ENCODE results near the gene DKC1. TPM values are rescaled to one million over a fixed set of nuclear protein-coding genes. Genes with fewer than 3 reads are reported as not detected.
A peak's percentile ranks its signal among the peaks of the same experiment; 100 is the strongest.

Gene DKC1
- polyA plus RNA-seq, 12 donors = 30.7 to 73.0 (median 39.4) TPM; not detected in 1

DNA sequence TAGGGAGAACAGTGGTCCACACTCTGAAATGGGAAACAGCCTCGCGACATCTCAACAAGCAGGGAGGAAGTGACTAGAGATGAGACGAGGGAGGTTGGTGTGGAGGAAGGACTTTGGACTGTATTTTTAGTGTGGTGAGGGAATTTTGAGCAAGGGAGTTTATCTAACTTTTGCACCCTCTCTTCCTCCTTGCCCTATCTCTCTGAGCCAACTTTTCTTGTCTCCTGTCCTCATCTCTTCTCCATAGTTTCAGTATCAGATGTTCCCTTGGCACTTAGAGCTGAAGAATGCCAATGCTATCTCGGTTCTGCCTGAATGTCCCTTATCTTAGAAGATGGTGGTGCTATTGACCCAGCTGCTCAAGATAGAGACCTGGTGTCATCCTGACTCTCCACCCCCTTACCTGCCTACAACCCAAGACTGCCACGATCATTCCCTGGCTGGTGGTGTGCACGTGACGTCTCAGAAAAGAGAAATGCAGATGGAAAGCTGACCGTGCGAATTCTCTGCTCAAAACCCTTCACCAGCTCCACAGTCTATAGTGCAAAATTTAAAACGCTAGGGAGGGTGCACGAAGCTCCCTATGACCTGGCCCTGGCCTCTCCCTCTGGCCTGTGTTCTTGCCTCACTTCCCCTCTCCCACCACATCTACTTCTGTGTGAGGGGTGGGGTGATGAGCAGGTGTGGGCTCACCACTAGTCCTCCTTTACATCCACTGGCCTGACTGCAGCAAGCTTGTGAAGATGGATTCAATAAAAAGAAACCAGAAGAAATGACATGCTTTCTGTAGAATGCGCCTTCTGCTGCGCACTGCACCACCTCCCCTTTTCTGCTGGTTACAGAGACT is 21.7 kb downstream of the DKC1 start:
- no peak for DNase-seq

DNA sequence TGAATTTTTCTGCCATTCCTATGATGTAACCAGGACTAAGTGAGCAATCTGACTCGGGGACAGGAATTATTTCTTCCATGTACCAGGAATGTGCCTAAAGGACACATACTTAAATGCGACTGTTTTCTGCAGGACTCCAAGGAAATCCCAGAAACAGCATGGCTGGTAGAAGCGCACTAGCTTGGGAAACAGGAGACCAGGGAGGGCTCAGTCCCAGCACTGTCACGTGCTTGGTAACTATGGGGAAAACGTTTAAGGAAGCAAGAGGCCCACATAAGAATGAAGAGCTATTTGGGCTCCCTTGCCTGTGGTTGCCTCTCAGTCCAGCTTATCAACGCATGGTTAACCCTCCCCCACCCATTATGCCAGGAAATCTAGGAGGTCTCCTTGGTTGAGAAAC is 23.1 kb downstream of the DKC1 start:
- DNase-seq = no peak

DNA sequence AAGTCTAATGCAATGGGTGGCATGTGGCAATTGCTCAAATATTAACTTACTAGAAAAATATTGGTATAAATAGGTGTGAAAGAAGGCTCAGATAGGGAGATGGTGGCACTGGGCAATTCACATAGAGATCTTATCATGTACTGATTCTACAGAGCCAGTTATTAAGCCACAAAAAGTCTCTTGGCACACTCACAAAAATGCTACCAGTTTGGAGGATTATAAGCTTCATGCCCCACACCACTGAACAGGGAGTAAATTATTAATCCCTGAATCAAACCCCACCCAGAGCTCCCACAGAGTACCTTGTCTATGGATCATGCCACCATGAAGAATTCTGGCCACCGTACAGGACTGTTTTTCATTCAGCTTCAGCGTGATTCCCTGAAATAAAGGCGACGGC is 28.8 kb downstream of the DKC1 start:
- DNase-seq = no peak

DNA sequence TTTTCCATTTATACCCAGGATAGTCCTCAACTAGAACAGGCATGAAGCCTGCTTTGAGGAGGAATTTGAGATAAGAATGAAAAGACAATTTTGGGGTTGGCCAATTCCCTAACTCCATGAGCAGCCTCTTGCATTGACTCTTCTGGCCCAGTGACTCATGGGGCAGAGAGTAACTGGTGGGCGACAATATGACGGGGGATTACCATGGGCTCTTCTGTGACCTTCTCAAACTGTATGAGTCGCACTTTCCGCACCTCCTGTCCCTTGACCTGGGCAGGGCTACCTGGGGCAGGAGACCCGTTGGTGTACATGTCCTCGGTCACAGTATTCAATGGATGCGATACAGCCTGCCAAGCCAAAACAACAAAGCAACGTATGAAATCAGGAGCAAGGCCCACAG is 29.3 kb downstream of the DKC1 start:
- DNase-seq = no peak

DNA sequence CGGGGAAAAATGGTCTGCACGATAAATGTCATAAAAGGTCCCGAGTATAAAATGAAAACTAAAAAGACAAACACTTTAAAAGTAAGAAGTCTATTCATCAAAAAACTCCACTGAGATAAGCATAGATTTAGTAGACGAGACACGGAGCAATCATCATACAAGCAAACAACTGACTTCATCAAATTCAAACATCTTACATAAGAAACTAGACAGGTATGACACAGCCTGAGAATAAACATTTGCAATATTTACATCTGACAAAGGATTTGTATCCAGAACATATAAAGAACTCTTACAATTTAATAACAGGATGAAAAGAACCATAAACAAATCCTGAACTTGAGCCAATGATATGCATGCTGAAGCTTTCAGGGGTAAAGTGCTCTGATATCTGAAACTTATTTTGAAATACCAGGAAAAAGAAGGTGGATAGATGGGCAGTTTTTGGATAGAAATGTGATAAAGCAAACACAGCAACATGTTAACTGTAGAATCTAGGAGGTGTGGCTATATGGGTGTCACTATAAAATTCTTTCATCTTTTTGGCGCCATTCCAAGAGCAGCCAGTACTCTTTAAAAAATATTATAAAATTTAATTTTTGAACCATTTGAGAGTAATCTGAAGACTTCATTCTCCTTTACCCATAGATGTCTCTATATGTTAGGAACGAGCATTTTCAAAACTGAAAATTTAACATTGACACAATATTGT is 30.6 kb downstream of the DKC1 start:
- no peak for DNase-seq

DNA sequence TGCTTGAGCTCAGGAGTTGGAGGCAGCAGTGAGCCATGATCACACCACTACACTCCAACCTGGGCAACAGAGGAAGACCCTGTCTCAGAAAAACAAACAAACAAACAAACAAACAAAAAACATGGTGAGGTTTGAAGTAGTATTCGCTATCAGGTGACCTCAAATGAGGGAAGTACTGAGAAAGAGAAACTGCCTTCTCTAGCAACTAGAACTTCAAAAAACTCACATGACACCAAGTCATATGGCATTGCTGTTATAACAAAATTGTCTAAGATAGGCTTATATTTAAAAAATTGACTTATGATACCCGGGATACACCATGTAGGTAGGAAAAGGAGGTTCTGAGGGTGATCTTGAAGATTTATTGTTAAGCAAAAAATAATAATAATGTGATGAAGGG is 32.4 kb downstream of the DKC1 start:
- DNase-seq = no peak

DNA sequence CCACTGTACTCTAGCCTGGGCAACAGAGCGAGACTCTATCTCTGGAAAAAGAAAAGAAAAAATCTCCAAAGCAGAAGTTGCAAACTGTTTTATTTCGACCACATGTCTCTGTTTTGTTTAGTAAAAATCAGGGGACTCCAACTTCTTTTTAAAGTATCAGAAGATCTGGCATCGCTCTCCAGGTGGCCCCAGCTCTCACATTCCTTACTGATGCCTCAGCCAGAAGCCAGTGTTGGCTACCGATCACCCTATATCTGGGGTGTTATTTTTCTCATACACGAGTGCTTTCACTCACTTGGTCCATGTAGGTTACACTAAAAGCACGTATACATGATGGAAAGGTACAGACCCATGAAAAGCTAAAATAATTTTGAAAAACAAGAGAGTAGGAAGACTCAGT is 34.3 kb downstream of the DKC1 start:
- DNase-seq = no peak

DNA sequence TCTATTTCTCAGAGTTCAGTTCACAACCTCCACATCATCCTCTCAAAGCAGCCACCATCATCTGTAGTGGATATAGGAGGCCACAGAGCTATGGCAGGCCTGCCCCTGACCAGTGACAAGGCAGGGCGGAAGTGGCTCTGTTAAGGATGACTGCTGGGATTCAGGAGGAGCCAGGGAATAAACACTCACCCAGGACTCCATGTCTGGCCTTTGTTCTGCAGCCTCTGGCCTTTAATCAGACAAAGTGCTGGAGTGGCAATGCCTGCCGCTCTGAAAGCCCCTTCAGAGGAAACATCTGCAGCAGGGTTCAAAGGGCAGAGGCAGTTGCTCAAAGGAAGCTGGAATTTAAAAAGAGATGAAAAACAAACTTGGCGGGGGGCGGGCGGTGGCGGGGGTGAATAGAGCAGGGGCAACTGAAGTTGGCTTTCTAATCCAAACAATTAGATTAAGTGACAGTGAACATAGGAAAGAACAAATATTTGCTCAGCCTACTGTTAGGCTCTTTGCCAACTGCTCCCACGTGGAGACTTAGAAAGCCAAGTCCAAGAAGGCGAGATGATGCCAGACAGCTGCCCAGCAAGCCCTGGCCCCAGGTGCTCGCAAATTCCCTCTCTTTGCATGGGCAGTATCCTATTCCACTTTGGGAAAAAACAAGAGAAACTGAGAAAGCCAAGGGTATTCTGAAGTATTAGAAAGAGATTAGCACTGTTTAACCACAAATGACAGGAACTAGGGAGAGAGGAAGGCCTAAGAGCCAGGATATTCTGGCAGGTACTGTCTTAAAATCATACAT is 37.1 kb downstream of the DKC1 start:
- no peak for DNase-seq

DNA sequence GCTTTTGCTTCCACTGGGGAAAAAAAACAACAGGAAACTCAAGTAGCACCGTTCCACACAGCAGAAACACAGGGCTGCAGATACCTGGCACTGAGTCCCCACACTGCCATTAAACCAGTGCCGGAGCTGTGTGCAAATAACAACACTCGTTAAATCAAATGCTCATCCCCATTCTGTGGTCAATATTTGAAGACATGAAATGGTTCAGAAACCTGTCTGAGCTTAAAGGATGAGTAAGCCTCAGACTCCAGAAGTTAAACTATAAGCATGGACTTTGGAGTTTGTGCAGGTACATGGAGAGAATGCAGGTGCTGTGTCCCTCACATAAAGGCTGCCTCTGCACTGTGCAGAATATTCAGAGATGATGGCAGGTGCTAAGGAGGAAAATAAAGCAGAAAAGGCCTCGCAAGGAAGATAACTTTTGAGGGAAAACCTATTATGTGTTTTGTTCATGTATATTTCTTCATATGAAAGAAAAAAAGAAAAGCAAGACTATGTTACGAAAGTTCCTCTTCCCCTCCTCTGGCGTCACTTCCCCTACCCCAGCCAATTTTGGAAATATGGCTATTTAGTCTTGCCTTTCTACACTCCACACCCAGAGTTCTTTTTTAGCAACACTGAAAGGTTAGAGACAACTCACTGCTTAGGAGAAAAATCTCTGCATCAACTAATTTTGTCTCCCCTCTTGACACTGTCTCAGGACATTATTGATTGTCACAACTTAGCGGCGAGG is 38.0 kb downstream of the DKC1 start:
- DNase-seq = no peak

DNA sequence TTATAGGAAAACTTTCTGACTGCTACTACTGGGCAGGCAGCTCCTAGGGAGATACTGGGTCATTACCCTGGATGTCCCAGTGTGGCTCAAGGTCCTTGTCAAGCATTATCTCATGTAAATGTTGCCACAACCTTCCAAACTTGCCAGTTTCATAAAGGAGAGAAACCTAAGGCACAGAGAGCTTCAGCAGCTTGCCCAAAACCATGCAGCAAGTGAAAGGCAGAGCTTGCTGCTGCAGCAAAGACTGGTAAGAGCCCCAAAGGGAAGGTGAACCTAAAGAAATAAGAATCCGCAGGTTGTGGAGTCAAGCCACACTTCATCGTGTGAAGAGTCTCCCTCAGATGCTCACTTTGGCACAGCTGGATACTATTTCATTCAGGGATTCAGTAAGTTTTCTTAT is 40.3 kb downstream of the DKC1 start:
- no peak for DNase-seq

DNA sequence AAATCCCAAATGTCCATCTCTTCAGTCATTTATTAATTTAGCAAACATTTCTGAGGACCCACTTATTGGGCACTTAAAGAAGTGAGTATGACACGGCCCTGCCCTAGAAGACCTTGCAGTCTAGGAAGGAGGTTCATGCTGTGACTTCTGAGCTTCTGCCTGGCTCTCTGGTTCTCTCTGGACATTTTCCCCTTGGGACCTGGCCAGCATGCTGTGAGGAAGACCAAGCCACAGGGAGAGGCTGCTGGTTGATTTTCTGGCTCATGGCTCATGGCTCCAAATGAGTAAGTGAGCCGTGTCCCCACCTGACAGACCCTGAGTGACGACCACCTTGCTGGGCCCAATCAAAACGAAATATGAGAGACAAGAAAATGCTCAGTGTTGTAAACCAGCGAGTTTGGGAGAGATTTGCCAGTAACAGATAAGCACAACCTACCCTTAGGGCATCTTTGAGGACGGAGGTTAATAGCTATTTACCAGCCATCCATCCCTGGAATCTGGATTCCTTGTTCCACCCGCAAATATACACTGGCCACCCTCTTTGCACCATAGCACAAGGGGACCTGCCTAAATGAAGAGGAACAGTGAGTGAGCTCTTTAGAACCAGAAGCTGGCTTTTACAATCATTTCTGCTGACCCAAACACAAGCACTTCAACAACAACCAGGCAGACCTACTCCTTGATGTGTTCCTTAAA is 41.7 kb downstream of the DKC1 start:
- no peak for DNase-seq

DNA sequence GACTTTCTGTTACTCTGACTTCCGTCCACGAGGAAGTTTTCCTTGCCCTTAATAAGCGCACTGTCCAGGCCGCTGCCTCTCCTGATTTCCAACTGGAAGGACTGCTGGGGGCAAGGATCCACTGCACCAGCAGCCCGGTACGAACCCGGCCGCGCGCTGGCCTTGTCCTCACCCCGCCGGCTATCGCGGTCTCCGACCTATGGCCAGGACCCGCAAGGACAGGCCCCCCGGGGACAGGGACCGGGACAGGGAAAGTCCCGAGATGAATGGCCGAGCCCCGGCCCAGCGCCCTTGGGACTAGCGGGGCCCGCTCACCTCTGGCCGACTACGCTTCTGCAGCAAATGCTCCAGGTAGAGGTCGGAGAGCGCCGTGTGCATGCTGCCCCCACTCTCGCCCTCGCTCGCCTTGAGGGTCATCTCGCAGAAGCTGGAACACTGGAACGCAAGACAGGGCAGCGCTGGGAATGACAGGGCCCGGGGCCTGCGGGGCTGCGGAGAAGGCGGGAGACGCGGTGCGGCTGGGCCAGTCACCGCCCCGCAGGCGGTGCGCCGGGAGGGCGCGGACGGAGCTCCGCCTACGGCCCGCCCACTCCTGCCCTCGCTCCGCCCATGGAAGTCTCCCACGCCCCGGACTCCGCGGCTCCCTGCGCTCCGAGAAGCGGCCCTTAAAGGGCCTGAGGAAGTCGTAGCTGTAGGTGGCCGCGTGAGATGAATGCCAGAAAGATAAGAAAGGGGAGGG is 42.5 kb downstream of the DKC1 start, which contains the start of gene MPP1:
MPP1 (minus strand) TSS at position 529 of the 739 bp plus-strand sequence; CDS start at position 417, 112 bp downstream.
- DNase-seq = peak; percentile 77

DNA sequence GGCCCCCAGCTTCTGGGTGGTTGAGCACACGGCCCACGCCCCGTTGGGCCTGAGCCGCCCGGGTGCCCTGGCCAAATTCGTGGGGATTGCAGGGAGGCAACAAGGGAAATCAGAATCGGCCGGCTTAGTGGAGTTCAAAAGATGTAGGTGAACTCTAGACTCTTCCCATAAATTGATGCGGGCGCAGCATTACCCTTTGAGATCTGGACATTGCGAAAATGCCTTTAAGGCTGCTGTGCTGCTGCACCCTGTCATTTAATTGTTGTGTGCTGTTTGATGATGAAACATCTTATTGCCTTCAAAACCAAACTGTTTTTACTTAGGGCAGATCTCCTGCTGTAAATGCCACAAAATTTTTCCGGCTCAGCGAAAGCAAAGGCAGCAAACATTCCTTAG is 43.0 kb downstream of the DKC1 start:
- no peak for DNase-seq

DNA sequence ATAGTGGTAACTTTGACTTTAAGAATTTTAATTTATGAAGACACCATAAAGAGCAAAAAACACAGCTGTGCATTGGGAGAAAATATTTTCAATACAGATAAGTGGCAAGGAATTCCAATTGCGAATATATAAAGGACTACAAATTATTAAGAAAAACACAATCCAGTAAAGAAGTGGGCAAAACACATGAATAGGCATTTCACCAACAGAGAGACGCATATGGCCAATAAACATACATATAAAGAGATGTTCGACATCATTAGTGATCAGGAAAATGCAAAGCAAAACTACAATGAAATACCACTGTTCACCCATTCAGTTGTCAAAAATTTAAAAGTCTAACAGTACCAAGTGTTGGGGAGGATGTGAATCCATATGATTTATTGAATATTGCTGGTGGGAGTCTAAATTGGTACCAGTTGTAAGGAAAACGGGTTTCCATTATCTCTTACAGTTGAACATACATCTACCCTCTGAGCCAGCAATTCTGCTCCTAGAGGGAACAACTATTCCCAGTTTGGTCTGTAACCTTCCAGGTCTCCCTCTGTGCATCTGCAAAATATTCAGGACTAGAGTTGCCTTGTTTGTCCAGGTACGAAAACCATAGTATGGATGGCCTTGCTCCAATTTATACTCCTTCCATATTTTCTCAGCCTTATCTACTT is 44.3 kb downstream of the DKC1 start:
- no peak for DNase-seq

DNA sequence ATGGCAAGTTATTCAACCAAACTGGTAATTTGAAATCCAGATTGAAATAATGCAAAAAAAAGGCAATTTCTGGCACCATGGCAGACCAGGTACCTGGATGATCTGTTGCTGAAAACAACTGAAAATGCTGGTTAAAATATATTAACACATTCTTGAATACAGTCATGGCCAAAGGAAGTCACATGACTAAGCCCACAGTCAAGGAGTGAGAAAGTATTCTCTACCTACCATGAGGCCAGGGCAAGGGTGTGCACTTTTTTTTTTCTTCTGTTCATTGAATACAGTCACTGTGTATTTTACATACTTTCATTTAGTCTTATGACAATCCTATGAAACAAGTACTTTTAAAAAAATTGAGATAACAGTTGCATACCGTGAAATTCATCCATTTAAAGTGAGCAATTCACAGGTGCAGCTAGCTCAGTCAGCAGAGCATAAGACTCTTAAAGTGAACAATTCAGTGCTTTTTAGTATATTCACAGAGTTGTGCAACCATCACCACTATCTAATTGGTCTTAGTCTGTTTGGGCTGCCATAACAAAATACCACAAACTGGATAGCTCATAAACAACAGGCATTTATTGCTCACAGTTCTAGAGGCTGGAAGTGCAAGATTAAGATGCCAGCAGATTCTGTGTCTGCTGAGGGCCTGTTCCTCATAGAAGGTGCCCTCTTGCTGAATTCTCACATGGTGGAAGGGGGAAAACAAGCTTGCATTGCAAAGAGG is 47.4 kb downstream of the DKC1 start:
- DNase-seq = no peak

DNA sequence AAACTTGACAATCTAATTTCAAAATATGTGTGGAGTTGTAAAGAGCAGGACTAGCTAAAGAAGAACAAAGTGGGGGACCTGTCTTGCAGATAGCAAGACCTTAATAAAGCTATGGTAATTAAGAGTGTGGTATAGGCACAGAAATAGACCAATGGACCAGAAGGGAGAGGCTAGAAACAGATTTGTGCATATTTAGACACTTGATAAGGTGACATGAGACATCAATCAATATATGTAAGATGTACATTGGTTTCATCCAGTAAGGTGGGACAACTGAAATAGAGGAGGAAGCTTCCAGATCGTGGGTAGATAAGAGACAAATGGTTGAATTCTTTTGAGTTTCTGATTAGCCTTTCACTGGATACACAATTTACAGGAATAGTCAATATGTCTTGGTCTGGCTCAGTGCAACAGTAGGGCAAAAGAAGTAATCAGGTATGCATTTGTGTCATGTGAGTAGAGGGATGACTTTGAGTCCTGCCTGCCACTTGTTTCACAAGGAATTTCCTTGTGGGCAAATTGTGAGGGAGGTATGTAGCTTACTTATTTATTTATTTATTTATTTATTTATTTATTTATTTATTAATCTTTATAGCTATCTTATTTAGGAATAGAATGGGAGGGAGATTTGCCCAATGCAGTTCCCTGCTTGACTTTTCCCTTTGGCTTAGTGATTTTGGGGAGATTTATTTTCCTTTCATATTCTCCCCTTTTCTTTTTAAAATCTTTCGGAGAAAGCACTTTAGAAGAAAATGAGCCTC is 49.9 kb downstream of the DKC1 start:
- no peak for DNase-seq

DNA sequence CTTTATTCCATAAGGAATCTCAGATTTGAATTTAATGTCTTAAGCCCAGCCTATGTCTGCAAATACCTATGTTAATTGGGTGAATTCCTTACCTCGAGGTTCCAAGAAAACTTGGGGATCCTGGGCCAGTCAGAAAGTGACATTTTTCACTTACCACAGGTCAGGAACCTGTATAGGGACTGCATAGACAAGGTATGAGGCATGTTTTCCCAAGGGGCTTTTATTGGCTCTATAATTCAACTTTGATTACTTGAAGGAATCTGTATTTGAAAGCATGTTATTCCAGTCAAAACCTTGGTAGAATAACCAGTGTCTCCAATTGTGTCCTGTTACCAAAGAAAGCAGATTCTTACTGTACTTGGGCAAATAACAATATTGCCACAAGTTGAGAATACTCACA is 51.1 kb downstream of the DKC1 start:
- DNase-seq = no peak

DNA sequence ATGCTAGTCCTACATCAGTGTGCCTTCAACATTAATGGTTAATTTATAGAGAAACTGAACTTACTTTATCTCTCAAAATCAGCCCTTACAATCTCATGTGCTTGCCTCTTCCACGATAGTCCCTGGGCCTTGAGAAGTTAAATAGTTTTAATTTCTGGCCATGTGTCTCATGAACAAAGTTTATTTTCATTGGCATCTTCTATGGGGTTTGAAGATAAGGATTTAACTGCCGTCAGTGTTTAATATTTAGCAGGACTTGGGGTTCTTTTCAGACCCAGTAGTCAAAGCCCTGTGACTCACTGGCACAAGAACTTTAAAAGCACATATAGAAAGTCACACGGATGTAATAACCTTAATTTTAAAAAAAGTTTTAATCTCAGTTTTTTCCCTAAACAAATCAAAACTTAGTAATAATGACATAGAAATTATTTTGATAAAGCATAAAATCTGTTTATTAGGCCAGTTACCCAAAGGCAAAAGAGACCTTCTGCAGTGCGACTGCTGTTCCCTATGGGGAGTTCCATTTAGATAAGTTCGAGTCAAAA is 52.7 kb downstream of the DKC1 start:
- DNase-seq = no peak
